Measurements from ENCODE around the gene TMEM108.

DNA sequence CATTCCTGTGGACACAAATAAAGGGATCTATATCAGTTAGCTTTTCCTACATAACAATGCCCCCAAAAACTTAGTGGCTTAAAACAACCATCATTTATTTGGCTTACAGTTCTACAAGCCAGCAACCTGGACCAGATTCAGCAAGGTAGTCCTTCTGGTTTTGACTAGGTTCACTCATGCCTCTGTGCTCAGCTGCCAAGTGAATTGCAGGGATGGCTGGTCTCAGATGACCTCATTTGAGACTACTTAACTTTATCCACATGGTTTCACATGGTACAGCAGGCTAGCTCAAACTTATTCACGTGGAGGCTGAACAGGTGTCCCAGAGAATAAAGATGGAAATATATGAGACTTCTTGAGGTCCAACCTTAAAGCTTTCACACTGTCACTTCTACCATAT is 242.4 kb downstream of the TMEM108 start:
- TF ChIP-seq, protein P1, sequence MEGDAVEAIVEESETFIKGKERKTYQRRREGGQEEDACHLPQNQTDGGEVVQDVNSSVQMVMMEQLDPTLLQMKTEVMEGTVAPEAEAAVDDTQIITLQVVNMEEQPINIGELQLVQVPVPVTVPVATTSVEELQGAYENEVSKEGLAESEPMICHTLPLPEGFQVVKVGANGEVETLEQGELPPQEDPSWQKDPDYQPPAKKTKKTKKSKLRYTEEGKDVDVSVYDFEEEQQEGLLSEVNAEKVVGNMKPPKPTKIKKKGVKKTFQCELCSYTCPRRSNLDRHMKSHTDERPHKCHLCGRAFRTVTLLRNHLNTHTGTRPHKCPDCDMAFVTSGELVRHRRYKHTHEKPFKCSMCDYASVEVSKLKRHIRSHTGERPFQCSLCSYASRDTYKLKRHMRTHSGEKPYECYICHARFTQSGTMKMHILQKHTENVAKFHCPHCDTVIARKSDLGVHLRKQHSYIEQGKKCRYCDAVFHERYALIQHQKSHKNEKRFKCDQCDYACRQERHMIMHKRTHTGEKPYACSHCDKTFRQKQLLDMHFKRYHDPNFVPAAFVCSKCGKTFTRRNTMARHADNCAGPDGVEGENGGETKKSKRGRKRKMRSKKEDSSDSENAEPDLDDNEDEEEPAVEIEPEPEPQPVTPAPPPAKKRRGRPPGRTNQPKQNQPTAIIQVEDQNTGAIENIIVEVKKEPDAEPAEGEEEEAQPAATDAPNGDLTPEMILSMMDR (IDR thresholded peaks at IDR 0.05), result no peak
- TF ChIP-seq POLR2A (IDR thresholded peaks at IDR 0.05), result no peak
- TF ChIP-seq EP300 (IDR thresholded peaks at IDR 0.05), result no peak
